ENCODE measurements around the gene TREM1. TPM values are rescaled to one million over a fixed set of nuclear protein-coding genes. Genes with fewer than 3 reads are reported as not detected.
A peak's percentile ranks its signal among the peaks of the same experiment; 100 is the strongest.

Gene TREM1
- total RNA-seq, 1 donor from 2014 or later, result 1.8 TPM

DNA sequence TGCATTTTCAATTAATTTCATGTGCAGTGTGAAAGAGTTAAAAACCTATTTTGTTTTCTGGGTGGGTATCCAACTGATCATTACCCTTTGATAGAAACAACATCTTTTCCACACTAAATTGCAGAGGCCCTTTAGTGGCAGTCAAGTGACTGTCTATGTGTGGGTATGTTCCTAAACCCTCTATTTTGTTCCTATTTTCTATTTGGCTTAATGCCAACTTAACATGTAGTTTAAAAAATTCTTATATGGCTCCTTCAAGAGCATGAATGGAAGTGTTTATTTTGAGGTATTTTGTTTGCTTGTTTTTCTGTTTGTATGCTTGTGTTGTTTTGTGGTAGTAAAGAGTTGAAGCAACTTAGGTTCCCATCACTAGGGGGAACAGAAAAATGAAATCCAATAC, 19.9 kb downstream of the TREM1 start:
- Histone ChIP-seq H3K36me3 (ENCODE audit: control insufficient read depth, insufficient read depth, low read length) (no peaks in the 10 kb centered on the region), H3K27me3 (ENCODE audit: control insufficient read depth, insufficient read depth, low read length) (no peaks in the 10 kb centered on the region), H3K4me3 (ENCODE audit: low read depth, low read length) (no peak overlapping the region)
- FAIRE-seq (no peak), DNase-seq (ENCODE audit: low read depth) (no peak)
- TF ChIP-seq, protein P1, sequence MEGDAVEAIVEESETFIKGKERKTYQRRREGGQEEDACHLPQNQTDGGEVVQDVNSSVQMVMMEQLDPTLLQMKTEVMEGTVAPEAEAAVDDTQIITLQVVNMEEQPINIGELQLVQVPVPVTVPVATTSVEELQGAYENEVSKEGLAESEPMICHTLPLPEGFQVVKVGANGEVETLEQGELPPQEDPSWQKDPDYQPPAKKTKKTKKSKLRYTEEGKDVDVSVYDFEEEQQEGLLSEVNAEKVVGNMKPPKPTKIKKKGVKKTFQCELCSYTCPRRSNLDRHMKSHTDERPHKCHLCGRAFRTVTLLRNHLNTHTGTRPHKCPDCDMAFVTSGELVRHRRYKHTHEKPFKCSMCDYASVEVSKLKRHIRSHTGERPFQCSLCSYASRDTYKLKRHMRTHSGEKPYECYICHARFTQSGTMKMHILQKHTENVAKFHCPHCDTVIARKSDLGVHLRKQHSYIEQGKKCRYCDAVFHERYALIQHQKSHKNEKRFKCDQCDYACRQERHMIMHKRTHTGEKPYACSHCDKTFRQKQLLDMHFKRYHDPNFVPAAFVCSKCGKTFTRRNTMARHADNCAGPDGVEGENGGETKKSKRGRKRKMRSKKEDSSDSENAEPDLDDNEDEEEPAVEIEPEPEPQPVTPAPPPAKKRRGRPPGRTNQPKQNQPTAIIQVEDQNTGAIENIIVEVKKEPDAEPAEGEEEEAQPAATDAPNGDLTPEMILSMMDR (IDR thresholded peaks at IDR 0.05; ENCODE audit: insufficient read depth, low read length, severe bottlenecking), result no peak

DNA sequence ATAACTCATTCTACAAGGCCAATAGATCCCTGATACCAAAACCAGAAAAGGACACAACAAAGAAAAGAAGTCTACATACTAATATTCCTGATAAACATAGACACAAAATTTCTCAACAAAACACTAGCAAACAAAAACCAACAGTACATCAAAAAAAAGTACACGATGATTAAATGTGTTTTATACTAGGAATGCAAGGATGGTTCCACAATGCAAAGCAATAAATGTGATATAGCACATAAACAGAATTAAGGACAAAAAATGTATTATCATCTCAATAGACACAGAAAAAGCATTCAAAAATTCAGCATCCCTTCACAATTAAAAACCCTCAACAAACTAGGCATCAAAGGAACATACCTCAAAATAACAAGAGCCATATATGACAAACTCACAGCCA, 23.2 kb downstream of the TREM1 start:
- no peaks in the 10 kb centered on the region for H3K27me3 ChIP-seq (ENCODE audit: control insufficient read depth, insufficient read depth, low read length)
- no peaks in the 10 kb centered on the region for H3K36me3 ChIP-seq (ENCODE audit: control insufficient read depth, insufficient read depth, low read length)
- TF ChIP-seq, protein P1 (IDR thresholded peaks at IDR 0.05; ENCODE audit: insufficient read depth, low read length, severe bottlenecking), result no peak
- no peak for FAIRE-seq
- no peak overlapping the region for H3K4me3 ChIP-seq (ENCODE audit: low read depth, low read length)
- DNase-seq (ENCODE audit: low read depth), result no peak

- H3K27me3 ChIP-seq (ENCODE audit: control insufficient read depth, insufficient read depth, low read length), result no peaks in the 10 kb centered on the region
- FAIRE-seq (no peak), DNase-seq (ENCODE audit: low read depth) (no peak)
- no peak overlapping the region for H3K4me3 ChIP-seq (ENCODE audit: low read depth, low read length)
- no peaks in the 10 kb centered on the region for H3K36me3 ChIP-seq (ENCODE audit: control insufficient read depth, insufficient read depth, low read length)
- TF ChIP-seq, protein P1 (IDR thresholded peaks at IDR 0.05; ENCODE audit: insufficient read depth, low read length, severe bottlenecking), result no peak
Observed at GRCh38 chr6:41262401-41262800, 24.1 kb downstream of the TREM1 start.

DNA sequence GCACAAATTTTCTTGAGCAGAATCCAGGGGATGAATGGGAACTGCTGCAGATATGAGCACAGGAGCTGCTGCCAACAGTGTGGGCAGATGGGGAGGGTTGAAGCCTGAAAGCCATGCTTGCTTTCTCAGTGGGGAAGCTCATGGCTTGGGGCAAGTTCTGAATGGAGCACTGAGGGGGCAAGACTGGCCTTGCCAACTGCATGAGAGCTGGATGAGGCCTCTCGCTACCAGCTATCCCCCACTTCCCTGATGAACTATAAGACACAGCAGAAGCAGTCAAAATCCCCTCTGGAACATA, 28.3 kb downstream of the TREM1 start:
- FAIRE-seq (no peak), DNase-seq (ENCODE audit: low read depth) (no peak)
- no peak overlapping the region for H3K4me3 ChIP-seq (ENCODE audit: low read depth, low read length)
- no peaks in the 10 kb centered on the region for H3K27me3 ChIP-seq (ENCODE audit: control insufficient read depth, insufficient read depth, low read length)
- no peaks in the 10 kb centered on the region for H3K36me3 ChIP-seq (ENCODE audit: control insufficient read depth, insufficient read depth, low read length)
- TF ChIP-seq, protein P1 (IDR thresholded peaks at IDR 0.05; ENCODE audit: insufficient read depth, low read length, severe bottlenecking), result no peak

DNA sequence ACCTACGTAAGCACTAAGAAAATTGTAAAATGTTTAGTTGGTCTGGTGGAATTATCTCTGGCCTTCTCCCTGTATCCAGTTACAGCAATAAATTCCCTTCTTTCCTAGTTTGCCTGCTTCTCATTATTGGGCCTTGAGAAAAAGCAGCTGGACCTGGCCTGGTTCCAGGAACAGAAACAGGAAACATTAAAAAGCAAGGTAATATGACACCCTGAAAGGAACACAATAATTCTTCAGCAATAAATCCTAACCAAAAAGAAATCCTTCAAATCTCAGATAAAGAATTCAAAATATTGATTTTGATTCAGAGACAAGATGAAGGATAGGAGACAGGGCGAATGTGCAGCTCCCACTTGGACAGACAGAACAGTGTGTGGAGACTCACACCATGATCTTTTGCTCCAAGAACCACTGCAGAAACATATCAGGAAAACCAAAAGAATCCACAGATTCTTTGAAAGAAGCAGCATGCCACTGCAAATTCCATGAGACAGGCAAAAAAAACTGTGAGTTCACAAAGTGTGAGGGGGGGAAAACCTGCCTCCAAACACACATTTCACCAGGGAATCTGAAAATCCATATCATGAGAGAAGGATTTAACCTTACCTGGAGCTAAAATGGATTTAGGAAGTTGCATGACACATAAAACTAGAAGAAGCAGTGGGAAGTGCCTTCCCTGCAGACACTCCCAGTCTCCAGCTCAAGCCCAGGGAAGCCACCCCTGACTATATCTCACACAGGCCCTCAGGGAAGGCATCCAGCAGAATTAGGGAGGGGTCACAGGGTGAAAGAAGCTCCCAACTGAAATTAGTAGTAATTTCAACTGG, 28.9 kb downstream of the TREM1 start:
- Histone ChIP-seq H3K36me3 (ENCODE audit: control insufficient read depth, insufficient read depth, low read length) (no peaks in the 10 kb centered on the region), H3K4me3 (ENCODE audit: low read depth, low read length) (no peak overlapping the region), H3K27me3 (ENCODE audit: control insufficient read depth, insufficient read depth, low read length) (no peaks in the 10 kb centered on the region)
- TF ChIP-seq, protein P1 (IDR thresholded peaks at IDR 0.05; ENCODE audit: insufficient read depth, low read length, severe bottlenecking), result no peak
- FAIRE-seq (no peak), DNase-seq (ENCODE audit: low read depth) (peak; percentile 28)

GRCh38 chr6:41256383-41256782, 30.1 kb downstream of the TREM1 start:
- DNase-seq (ENCODE audit: low read depth), result no peak
- Histone ChIP-seq H3K36me3 (ENCODE audit: control insufficient read depth, insufficient read depth, low read length) (no peaks in the 10 kb centered on the region), H3K4me3 (ENCODE audit: low read depth, low read length) (no peak overlapping the region), H3K27me3 (ENCODE audit: control insufficient read depth, insufficient read depth, low read length) (peaks cover 2% of the 10 kb centered on the region)
- FAIRE-seq, result no peak
- TF ChIP-seq, protein P1 (IDR thresholded peaks at IDR 0.05; ENCODE audit: insufficient read depth, low read length, severe bottlenecking), result no peak

Measured in bronchial epithelial cell (primary cell).